Inferior parietal cortex (tissue), 1 donor: Measurements from ENCODE around the gene IL9.
"Not testable (repeated sequence)": the region's sequence is repeated elsewhere in the genome, so short reads cannot be mapped to it uniquely, and the experiment has no call there.

Experiments used
- DNase-seq: peaks from one replicate; pipeline ENCODE4 v3.0.0-alpha.2; 2016; ENCODE audit errors: extremely low spot score

The IL9 gene

GRCh38 chr5:135869276-135869675, 26.4 kb downstream of the IL9 start:
- no peak for DNase-seq

- no peak for DNase-seq
These were observed 27.0 kb downstream of the IL9 start for GRCh38 chr5:135868681-135869080.

GRCh38 chr5:135867599-135867998, 28.0 kb downstream of the IL9 start:
- no peak for DNase-seq

GRCh38 chr5:135866016-135866415, 29.6 kb downstream of the IL9 start:
- no peak for DNase-seq

- no peak for DNase-seq
These were observed 30.9 kb downstream of the IL9 start for GRCh38 chr5:135864503-135865435.

GRCh38 chr5:135862744-135863143, 32.9 kb downstream of the IL9 start:
- no peak for DNase-seq

- no peak for DNase-seq
These were observed 33.6 kb downstream of the IL9 start for GRCh38 chr5:135862086-135862485.

- DNase-seq = no peak
These were observed 34.0 kb downstream of the IL9 start for GRCh38 chr5:135861641-135862040.

- DNase-seq = no peak
These were observed 36.0 kb downstream of the IL9 start for GRCh38 chr5:135859641-135860040.

- DNase-seq = not testable (repeated sequence)
These were observed 36.5 kb downstream of the IL9 start for GRCh38 chr5:135859186-135859585.

- no peak for DNase-seq
These were observed 37.9 kb downstream of the IL9 start for GRCh38 chr5:135857630-135858311.

GRCh38 chr5:135851915-135852845, 43.5 kb downstream of the IL9 start:
- DNase-seq = no peak

- peak; percentile 40 for DNase-seq
These were observed 44.3 kb downstream of the IL9 start for GRCh38 chr5:135851186-135851914.

GRCh38 chr5:135850671-135851070, 45.0 kb downstream of the IL9 start:
- no peak for DNase-seq

GRCh38 chr5:135850231-135850630, 45.4 kb downstream of the IL9 start:
- DNase-seq = no peak

GRCh38 chr5:135847976-135848375, 47.7 kb downstream of the IL9 start:
- no peak for DNase-seq

GRCh38 chr5:135846311-135846710, 49.3 kb downstream of the IL9 start:
- no peak for DNase-seq

GRCh38 chr5:135843571-135844337, 51.9 kb downstream of the IL9 start:
- DNase-seq = peak; percentile 82

GRCh38 chr5:135842737-135843136, 52.9 kb downstream of the IL9 start:
- DNase-seq = peak; percentile 70
